ENCODE measurements around the gene LILRB3.
"Not testable (repeated sequence)": the region's sequence is repeated elsewhere in the genome, so short reads cannot be mapped to it uniquely, and the experiment has no call there.

The LILRB3 gene

DNA sequence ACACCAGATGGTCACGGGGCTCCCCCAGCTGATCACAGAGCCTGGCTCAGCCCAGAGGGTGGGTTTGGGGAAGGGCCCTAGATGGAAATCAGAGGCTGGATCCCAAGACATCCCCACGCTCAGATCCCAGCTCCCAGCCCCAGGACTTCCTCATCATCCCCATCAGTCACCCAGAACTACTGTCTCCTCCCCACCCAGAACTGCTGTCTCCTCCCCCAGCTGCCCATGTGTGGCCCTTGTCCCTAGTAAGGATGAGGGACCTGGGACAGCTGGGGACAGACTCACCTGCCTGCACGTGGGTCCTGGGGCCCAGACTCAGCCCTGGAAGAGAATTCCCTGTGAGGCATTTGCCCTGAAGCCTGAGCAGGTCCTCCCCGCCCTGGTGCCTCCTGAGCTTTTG is 19.4 kb upstream of the LILRB3 start:
- DNase-seq = not testable (repeated sequence)

DNA sequence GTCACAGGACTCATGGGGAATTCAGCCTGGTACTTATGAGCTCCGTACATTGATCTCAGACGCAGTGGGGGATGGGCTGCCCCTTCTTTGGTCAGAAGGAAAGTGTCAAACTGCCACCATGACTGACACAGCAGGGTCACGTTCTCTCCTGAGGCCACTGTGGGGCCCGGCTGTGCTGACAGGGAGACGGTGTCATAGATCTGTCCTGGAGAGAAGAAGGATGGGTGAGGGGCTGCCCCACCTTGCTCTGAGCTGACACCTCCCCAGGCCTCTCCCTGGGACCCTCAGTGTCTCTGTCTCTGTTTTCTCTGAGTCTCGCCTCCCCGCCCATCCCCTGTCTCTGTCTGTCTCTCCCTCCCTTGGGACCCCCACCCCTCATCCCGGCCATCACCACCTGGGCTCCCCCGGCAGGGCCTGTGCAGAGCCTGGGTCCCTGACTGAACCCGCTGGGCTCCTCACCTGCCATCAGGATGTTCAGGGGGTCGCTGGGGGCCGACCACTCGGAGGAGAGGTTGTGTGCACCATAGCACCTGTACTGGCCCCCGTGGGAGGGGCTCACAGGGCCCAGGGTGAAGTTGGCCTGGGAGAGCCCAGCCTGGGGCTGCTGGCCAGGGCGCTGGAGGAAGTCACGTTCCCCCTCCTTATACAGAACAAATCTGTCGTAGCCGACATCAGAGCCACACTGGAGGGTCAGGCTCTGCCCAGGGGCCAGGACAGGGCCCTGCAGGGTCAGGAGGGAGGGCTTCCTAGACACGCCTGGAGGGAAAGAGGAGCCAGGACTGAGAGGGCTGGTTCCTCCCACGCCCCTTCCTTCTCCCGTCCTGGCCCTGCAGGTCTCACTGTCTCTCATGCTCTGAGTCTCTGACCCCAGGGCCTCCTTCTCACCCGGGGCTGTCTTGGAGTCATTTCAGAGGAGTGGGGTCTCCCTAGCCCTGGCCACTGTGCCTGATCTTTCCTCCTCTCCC is 17.8 kb upstream of the LILRB3 start:
- DNase-seq = not testable (repeated sequence)

DNA sequence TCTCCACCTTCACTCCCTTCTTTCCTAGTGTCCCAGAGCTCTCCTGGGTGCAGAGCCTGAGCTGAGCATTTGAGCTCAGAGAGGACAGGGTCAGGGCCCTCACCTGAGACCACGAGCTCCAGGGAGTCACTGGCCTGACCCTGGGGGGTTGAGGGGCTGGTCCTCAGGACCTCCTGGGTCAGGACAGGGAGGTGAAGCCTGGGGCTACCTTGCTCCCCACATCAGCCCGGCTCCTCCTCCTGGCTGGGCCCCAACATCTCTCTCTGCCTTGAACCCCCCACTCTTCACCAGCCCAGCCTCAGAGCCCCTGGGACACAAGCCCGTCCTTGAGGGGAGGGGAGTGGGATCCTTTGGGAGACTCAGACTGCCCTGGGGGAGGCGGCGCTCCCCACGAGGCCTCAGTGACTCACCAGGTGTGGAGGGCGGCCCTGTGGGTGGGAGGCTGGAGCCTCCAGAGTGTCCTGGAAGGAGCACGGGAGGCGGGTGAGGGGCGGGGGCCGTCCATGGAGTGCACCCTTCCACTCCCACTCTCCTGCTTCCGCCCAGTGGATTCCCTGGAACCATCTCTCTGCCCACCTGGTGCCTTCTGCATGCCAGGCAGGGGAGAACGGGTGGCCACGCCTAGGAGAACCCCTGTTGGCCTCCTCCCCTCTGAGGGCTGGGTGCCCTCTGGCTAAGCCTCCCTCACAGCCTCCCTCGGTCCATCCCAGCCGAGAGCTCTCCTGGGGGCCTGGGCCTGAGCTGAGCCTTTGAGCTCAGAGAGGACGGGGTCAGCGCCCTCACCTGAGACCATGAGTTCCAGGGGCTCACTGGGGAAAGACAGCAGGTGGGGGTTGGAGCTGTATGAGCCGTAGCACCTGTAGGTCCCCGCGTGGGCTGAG is 16.9 kb upstream of the LILRB3 start:
- DNase-seq = not testable (repeated sequence)

DNA sequence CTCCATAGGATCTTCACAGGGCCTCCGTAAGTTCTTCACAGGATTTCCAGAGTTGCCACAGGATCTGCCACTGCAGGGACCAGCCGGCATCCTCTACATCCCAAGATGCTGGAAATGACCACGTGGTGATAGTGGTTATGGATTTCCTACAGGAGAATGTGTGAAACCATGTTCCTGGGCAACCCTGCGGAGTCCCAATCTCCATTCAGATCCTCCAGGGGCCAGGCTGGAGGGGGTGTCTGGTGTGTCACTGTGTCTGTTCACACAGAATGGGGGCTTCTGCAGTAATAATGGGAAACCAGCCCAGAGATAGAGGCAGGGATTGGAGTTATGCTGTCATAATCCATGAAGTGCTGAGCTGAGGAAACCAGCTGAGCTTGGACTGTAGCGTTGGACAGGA is 11.1 kb upstream of the LILRB3 start:
- DNase-seq = no peak

DNA sequence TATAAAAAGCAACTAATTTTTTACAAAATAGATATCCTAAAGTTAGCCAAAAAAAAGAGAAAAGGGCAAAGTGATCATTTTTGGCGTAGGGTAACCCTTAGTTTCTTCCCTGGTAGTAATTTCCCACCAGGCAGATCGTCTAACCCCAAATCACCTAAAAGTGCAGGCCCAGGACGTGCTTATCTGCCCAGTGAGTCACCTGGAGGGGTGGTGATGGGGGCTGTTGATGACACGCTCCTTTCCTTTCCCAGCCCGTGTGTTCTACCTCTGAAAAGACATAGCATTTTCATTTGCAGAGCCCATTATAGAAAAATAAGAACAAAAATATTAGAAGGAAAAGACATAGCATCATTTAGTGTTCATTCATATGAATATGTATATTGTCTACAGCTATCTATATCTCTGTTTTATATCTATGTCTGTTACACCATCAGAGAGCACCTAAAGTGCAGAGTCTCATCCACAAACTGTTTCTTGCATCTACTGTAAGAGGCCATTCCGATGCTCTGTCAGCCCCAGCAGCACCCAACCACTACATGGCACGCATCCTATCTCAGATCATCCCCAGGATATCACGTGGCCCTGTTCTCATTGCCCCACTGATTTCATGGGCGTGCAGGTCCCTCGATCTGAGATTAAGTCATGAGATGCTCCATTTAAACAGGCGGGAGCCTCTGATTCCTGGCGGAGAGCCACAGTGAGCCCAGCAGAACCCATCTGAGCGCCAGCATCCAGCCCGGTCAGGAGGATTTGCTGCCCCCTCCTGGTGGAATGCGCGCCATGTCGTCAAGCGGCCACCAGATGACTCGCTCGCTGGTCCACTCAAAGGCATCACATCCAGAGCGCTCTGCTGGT is 8.5 kb upstream of the LILRB3 start:
- peak; percentile 90 for DNase-seq

DNA sequence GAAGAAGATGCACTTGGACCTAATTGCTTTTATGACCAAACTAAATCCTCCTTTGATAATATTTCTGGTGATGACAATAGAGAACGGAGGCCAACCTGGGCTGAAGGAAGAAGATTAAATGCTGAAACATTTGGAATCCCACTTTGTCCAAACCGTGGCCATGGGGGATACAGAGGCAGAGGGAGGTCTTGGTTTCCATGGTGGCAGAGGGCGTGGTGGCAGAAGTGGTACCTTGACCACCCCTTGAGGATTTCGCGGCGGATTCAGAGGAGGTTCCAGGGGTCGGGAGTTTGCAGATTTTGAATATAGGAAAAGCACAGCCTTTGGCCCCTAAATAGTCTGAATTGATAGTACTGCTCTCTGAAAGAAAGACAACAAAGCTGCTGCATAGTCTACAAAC is 7.2 kb upstream of the LILRB3 start:
- DNase-seq = no peak

DNA sequence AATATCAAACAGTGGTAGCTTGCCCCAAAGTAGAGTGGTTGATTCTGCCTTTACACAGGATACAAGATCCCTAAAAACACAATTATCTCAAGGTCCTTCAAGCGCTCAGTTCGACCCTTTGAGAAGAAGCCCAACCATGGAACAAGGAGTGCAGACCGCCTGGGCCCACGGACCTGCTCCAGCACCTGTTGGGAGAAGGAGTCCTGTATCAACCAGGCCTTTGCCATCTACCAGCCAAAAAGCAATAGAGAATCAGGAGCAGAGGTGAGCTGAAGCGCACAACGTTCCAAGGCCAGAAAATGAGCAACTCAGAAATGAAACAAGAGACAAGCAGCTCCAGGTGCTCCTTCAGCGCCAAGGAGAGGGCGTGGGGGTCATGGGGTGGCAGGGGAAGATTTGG is 6.3 kb upstream of the LILRB3 start:
- no peak for DNase-seq

DNA sequence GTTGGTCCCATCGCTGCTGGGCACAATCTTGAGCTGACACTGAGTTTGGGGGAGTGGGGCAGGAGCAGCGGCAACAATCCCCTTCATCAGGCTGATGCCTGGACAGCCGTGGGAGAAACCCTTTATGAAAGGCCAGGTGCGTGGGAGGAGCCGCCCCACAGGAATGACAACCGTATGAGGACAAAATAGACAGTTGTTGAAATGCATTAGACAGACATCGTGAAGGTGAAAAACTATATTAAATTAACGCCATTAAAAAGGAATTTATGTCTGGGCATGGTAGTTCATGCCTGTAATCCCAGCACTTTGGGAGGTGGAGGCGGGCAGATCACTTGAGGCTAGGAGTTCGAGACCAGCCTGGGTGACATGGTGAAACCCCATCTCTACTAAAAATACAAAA is 1.8 kb upstream of the LILRB3 start:
- not testable (repeated sequence) for DNase-seq

DNA sequence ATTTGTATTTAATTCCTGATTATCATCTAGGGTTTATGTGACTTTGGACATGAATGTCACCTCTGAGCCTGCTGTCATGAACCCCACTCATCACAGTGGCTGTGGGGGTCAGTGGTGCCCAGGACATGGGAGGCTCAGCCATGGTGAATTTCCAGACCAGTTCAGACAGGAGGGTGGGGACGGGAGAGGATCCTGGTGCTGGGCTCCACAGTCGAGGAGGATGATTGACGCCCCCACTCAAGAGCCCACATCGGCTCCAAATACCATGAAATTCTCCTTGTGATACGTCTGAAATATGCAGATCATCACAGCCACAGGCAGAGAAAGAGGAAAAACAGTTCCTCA is 1.1 kb upstream of the LILRB3 start:
- DNase-seq = not testable (repeated sequence)

DNA sequence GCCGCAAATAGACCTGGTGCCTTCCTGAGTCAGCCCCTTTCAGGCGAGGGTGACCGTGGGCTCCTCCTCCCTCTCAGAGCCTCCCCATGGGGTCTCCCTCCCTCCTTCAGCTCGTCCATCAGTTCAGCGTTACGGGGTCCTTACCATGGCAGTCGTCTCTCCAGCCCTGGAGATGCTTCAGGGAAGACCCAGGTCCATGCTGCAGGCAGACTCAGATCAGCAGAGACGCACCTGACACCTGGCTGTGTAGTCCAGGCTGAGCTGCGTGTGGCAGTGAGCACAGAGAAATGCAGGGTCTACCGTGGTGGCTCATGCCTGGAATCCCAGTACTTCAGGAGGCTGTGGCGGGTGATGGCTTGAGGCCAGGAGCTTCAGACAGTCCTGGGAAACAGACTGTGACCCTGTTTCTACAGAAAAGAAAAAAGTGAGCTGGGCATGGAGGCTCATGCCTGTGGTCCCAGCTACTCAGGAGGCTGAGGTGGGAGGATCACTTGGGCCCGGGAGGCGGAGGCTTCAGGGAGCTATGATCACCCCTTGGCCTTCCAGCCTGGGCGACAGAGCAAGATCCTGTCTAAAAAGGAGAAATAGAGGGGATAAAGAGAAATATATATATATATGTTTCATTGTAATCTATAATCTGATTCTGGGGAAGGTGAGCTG is 600 bp upstream of the LILRB3 start:
- DNase-seq = not testable (repeated sequence)

DNA sequence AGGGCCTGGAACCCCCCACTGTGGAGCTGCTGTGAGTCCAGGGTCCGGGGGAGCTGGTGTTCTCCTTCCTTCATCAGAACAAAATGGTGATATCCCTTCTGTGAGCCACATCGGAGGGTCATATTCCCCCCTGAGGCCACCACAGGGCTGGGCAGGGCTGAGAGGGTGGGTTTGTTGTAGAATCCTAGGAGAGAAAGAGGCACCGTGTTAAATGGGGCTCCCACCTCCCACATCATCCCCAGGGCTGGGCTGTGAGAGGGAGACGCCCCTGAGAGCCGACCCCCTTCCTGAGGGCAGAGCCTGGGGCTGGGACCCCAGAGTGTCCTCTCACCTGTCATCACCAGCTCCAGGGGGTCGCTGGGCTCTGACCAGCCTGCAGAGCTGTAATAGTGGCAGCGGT is 860 bp downstream of the LILRB3 start:
- DNase-seq = not testable (repeated sequence)

DNA sequence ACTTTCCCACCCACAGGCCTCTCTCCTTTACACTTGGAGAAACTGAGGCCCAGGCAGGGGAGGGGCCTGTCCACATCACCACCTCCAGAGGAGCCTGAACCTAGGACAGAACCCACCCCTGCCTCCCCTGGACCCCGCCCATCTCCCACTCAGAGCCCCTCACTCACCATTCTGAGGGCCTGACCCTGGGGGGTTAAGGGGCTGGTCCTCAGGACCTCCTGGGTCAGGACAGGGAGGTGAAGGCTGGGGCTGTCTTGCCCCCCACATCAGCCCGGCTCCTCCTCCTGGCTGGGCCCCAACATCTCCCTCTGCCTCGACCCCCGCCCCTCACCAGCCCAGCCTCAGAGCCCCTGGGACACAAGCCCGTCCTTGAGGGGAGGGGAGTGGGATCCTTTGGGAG is 3.1 kb downstream of the LILRB3 start:
- DNase-seq = not testable (repeated sequence)

DNA sequence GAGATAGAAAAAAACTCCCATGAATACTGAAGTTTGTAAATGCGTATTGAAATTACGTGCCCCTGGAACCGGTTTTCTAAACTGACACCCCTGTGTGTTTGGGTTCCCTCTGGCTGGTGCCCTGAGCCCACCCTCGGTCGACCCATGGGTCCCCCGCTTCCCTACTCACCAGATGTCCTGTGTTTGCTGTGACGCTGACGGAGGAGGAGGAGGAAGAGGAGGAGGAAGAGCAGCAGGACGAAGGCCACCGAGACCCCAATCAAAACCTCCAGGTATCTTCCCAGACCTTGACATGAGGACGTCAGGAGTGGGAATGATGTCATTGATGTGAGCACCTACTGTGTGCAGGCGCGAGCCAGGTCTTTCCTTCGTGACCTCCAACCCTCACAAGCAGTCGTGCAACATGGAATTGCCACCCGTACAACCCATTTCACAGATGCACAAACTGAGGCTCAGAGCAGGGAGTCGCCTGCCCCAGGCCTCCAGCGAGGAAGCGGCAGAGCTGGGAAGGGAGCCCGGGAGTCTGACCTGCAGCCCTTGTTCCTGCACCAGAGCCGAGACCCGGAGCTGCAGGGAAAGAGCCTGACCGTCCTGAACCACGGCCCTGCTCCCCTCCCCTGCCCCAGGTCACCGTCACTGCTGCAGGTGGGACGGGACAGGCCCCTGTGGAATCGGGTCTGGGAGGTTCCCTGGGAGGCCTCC is 3.7 kb downstream of the LILRB3 start:
- no peak for DNase-seq

DNA sequence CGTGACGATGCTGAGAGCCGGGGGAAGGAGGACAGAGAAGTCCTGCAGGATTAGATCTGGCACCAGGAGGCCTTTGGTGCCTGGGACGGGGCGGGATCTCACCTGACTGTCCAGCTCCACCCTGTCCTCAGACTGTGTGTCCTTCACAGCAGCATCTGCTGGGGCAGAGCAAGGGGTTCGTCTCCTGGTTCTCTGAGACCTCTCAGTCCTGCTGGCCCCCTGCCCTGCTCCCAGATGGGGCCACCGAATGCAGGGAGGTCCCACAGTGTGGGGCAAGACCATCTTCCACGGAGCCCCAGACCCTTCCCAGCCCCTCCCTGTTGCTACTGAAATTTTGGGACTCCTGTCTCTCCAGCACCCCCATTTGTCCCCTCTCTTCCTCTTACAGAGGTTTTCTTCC is 4.5 kb downstream of the LILRB3 start:
- DNase-seq = no peak

DNA sequence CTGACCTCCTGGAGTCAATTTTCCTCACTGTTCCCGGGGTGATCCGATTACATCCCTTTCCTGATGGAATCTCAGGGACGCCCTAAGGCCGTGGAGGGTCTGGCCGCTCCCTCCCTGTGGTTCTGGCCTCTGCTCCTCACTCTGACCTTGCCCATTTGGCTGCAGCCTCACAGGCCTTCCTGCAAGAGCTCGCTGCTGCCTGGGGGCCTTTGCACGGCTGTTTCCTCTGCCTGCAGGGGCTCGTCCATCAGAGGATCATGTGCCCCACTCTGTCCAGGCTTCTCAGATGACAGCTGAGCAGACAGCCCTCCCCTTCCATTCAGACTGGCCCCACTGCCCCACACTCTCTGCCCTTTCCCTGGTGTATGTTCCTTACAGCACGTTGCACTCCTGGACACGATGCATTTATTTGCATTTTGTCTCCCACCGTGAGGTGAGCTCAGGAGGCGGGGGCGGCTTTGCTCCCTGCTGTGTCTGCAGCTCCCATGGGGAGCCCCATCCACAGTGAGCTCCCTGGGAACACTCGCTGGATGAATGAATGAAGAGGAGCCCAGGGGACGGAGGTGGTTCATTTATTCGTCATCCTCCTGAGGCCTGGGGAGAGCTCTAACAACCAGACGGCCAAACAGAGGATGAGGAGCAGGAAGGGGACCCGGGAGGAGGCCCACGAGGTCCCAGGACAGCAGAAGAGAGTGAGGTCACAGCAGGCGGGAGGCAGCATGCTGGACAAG is 5.1 kb downstream of the LILRB3 start:
- not testable (repeated sequence) for DNase-seq

DNA sequence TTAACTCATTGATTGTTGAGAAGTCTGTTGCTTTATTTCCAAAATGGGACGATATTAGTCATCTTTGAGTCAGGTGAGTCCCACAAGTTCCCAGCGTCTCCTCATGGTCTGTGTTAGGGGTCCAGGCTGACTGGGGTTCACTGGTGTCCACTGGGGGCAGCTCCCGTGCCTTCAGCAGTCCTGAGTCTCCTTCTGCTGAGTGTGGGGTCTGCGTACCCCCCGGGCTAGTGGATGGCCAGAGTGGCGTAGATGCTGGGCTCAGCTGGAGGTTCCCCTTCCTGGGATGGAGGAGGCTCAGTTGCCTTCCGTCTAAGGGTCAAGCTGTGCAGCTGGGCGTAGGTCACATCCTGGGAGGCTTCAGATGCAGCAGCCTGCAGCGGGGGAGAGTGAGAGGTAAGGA is 5.9 kb downstream of the LILRB3 start:
- no peak for DNase-seq

DNA sequence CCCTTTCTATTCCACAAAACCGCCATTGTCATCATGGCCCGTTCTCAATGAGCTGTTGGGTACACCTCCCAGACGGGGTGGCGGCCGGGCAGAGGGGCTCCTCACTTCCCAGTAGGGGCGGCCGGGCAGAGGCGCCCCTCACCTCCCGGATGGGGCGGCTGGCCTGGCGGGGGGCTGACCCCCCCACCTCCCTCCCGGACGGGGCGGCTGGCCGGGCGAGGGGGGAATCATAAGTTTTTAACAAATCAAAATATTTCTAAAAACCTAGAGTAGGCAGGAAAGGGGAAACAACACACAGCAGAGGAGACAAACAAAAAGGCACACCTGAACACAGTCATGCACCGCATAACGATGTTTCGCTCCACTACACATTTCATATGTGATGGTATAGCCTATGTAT is 8.1 kb downstream of the LILRB3 start:
- DNase-seq = not testable (repeated sequence)

DNA sequence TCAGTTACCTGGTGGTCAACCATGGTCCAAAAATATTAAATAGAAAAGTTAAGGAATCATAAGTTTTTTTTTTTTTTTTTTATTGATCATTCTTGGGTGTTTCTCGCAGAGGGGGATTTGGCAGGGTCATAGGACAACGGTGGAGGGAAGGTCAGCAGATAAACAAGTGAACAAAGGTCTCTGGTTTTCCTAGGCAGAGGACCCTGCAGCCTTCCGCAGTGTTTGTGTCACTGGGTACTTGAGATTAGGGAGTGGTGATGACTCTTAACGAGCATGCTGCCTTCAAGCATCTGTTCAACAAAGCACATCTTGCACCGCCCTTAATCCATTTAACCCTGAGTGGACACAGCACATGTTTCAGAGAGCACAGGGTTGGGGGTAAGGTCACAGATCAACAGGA is 8.6 kb downstream of the LILRB3 start:
- DNase-seq = not testable (repeated sequence)

DNA sequence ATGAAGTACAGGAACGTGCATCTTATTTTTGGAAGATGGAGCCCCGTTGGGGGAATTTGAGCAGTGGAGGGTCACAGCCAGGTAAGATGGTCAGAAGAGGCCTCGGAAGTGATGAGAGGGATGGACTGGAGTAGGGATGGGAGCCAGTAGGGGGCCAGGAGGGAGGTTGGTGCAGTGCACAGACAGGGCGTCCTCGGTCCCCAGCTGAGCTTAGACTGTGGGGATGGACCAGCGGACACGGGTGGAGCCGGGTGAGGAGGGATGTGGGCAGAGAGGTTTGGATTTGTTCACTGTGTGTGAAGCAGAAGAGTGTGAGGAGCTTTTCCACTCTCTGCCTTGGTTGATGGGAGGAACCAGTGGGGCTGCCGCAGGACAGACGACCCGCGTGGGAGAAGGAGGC is 11.6 kb downstream of the LILRB3 start:
- DNase-seq = no peak

DNA sequence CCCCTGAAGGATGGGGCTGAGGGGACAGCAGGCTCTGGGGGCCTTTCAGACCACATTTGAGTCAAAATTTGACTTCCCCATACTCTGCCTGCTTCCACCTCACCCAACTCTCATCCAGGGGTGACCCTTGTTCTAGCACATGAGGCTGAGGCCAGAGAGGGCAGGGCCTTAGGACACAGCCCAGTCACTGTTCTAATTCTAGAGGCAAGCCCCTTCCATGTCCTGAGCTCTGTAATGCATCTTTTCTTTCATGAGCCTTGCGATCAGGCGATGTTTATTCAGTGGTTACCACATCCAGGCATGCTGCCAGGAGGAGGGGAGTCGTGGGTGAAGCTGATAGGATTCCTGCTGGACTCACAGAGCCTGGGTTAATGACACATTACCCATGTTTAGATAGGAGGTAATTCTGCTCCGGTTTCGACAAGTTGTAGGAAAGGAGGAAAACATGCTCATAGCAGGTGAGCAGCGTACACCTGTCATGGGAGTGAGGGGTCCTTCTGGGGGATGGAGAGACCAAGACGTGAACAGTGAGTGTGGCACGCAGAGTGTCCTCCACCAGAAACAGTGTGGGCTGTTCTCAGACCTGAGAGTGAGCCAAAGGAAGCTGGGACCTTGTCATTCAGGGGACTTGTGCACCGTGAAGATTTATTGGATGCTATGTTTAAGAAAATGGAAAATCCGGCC is 12.9 kb downstream of the LILRB3 start:
- DNase-seq = peak; percentile 50
